ENCODE measurements around the gene MYH1. TPM values are rescaled to one million over a fixed set of nuclear protein-coding genes. Genes with fewer than 3 reads are reported as not detected.

The MYH1 gene
- polyA plus RNA-seq, 3 donors, result not detected

- TF ChIP-seq CTCF (IDR thresholded peaks at IDR 0.05), result no peak
- WGBS (ENCODE audit: insufficient coverage), result 52% methylated on average over 3 of the region's 5 CpGs
- H3K27me3 Mint-ChIP-seq (ENCODE audit: low read depth in 3 of 3), result peaks cover 3 to 6% (median 4%) of the 10 kb centered on the region in 3 donors
- peaks cover 0 to 2% (median 0%) of the 10 kb centered on the region in 7 donors for H3K9me3 Mint-ChIP-seq
- H3K27ac Mint-ChIP-seq, result no peak overlapping the region
- H3K4me1 Mint-ChIP-seq, result no peaks in the 10 kb centered on the region
- Histone ChIP-seq H3K9me3 (replicated peaks in 1 of 2; ENCODE audit: control insufficient read depth in 1 of 2, insufficient read depth in 1 of 2, low read length in 2 of 2) (no peaks in the 10 kb centered on the region), H3K9ac (ENCODE audit: insufficient read depth, low read length, poor library complexity, severe bottlenecking) (no peak overlapping the region), H3K27ac (ENCODE audit: low read depth in 1 of 2, low read length in 2 of 2) (no peak overlapping the region), H3K4me1 (ENCODE audit: control insufficient read depth in 1 of 2, insufficient read depth in 2 of 2, low read length in 2 of 2) (no peaks in the 10 kb centered on the region), H4K20me1 (ENCODE audit: insufficient read depth, low read length) (no peaks in the 10 kb centered on the region), H3K36me3 (replicated peaks in 1 of 2; ENCODE audit: control insufficient read depth in 1 of 2, insufficient read depth in 2 of 2, low read length in 2 of 2) (no peaks in the 10 kb centered on the region), H3K4me2 (replicated peaks; ENCODE audit: extremely low read depth, low read length, poor library complexity, severe bottlenecking) (no peak overlapping the region), H3K27me3 (ENCODE audit: control insufficient read depth in 2 of 2, insufficient read depth in 2 of 2, low read length in 2 of 2) (no peaks in the 10 kb centered on the region), H3K79me2 (ENCODE audit: insufficient read depth, low read length) (no peaks in the 10 kb centered on the region), H3K4me3 (replicated peaks in 1 of 3; ENCODE audit: low read depth in 2 of 3, low read length in 3 of 3) (no peak overlapping the region), H2AFZ (ENCODE audit: insufficient read depth, low read depth, low read length, poor library complexity, severe bottlenecking) (no peak overlapping the region)
- no peak overlapping the region for H3K4me3 Mint-ChIP-seq
- intact Hi-C loops (cut with micrococcal nuclease), result no loop called here
- no peaks in the 10 kb centered on the region for H3K36me3 Mint-ChIP-seq
- no peak for DNase-seq
These were observed 38.1 kb upstream of the MYH1 start for GRCh38 chr17:10556301-10557005.

- Histone ChIP-seq H3K9me3 (replicated peaks in 1 of 2; ENCODE audit: control insufficient read depth in 1 of 2, insufficient read depth in 1 of 2, low read length in 2 of 2) (no peaks in the 10 kb centered on the region), H2AFZ (ENCODE audit: insufficient read depth, low read depth, low read length, poor library complexity, severe bottlenecking) (no peak overlapping the region), H4K20me1 (ENCODE audit: insufficient read depth, low read length) (no peaks in the 10 kb centered on the region), H3K27me3 (ENCODE audit: control insufficient read depth in 2 of 2, insufficient read depth in 2 of 2, low read length in 2 of 2) (peaks cover 5 to 9% of the 10 kb centered on the region in 2 donors), H3K36me3 (replicated peaks in 1 of 2; ENCODE audit: control insufficient read depth in 1 of 2, insufficient read depth in 2 of 2, low read length in 2 of 2) (no peaks in the 10 kb centered on the region), H3K9ac (ENCODE audit: insufficient read depth, low read length, poor library complexity, severe bottlenecking) (no peak overlapping the region), H3K79me2 (ENCODE audit: insufficient read depth, low read length) (no peaks in the 10 kb centered on the region), H3K4me2 (replicated peaks; ENCODE audit: extremely low read depth, low read length, poor library complexity, severe bottlenecking) (no peak overlapping the region), H3K4me3 (replicated peaks in 1 of 3; ENCODE audit: low read depth in 2 of 3, low read length in 3 of 3) (no peak overlapping the region), H3K27ac (ENCODE audit: low read depth in 1 of 2, low read length in 2 of 2) (no peak overlapping the region), H3K4me1 (ENCODE audit: control insufficient read depth in 1 of 2, insufficient read depth in 2 of 2, low read length in 2 of 2) (no peaks in the 10 kb centered on the region)
- Mint-ChIP-seq H3K4me3 (no peak overlapping the region), H3K36me3 (no peaks in the 10 kb centered on the region), H3K9me3 (peaks cover 0 to 3% (median 0%) of the 10 kb centered on the region in 7 donors), H3K4me1 (no peaks in the 10 kb centered on the region), H3K27ac (no peak overlapping the region), H3K27me3 (ENCODE audit: low read depth in 3 of 3) (peaks cover 8 to 10% (median 8%) of the 10 kb centered on the region in 3 donors)
- TF ChIP-seq CTCF (IDR thresholded peaks at IDR 0.05), result no peak
- intact Hi-C loops (cut with micrococcal nuclease), result no loop called here
- DNase-seq, result no peak
- WGBS (ENCODE audit: insufficient coverage), result 83% methylated on average over 1 of the region's 4 CpGs
These were observed 31.7 kb upstream of the MYH1 start for GRCh38 chr17:10550014-10550413.

All from CD14-positive monocyte (primary cell).